Renal pelvis (tissue), 12 donors: Measurements from ENCODE around the gene SDHA. TPM values are rescaled to one million over a fixed set of nuclear protein-coding genes. Genes with fewer than 3 reads are reported as not detected.

ENCODE experiments used
- DNase-seq: peaks from one replicate; pipeline ENCODE4 v3.0.0-alpha.2; 2013
- long read RNA-seq, 16 experiments: transcript quantifications; one replicate each; lab custom pipeline, GENCODE V29; 2026
- polyA plus RNA-seq, 3 donors: library from polyadenylated mRNA; unstranded; fragments of 120-200 nt; gene quantifications; one replicate each; pipeline ENCODE4 v1.2.1, GENCODE V29; 2013; ENCODE audit not compliant: insufficient read length in 3 of 3

SDHA gene
- 100 to 1,000 TPM; 146 to 161 (median 150) TPM for polyA plus RNA-seq
- long read RNA-seq, donor 1, transcript SDHA-201 (15 exons, 2,390 nt): major isoform, 21 of 53 reads
- long read RNA-seq, donor 1, partial matches to known transcripts: 25 of 53 reads
- long read RNA-seq, donor 1, other reads (novel, unspliced or antisense): 0 of 53 reads
- long read RNA-seq, donor 2, transcript SDHA-201 (15 exons, 2,390 nt): major isoform, 34 of 85 reads
- long read RNA-seq, donor 2, partial matches to known transcripts: 44 of 85 reads
- long read RNA-seq, donor 2, other reads (novel, unspliced or antisense): 0 of 85 reads
- long read RNA-seq, donor 3, transcript SDHA-201 (15 exons, 2,390 nt): major isoform, 26 of 76 reads
- long read RNA-seq, donor 3, partial matches to known transcripts: 41 of 76 reads
- long read RNA-seq, donor 3, other reads (novel, unspliced or antisense): 5 of 76 reads
- long read RNA-seq, donor 4, transcript SDHA-201 (15 exons, 2,390 nt): major isoform, 42 of 102 reads
- long read RNA-seq, donor 4, partial matches to known transcripts: 57 of 102 reads
- long read RNA-seq, donor 4, other reads (novel, unspliced or antisense): 0 of 102 reads
- long read RNA-seq, donor 5, transcript SDHA-201 (15 exons, 2,390 nt): major isoform, 13 of 44 reads
- long read RNA-seq, donor 5, partial matches to known transcripts: 27 of 44 reads
- long read RNA-seq, donor 5, other reads (novel, unspliced or antisense): 0 of 44 reads
- long read RNA-seq, donor 6, transcript SDHA-201 (15 exons, 2,390 nt): major isoform, 31 of 96 reads
- long read RNA-seq, donor 6, partial matches to known transcripts: 57 of 96 reads
- long read RNA-seq, donor 6, other reads (novel, unspliced or antisense): 0 of 96 reads
- long read RNA-seq, donor 7, transcript SDHA-201 (15 exons, 2,390 nt): major isoform, 36 of 80 reads
- long read RNA-seq, donor 7, partial matches to known transcripts: 38 of 80 reads
- long read RNA-seq, donor 7, other reads (novel, unspliced or antisense): 0 of 80 reads
- long read RNA-seq, donor 8, transcript SDHA-201 (15 exons, 2,390 nt): major isoform, 6 of 27 reads
- long read RNA-seq, donor 8, partial matches to known transcripts: 21 of 27 reads
- long read RNA-seq, donor 8, other reads (novel, unspliced or antisense): 0 of 27 reads
- long read RNA-seq, donor 9, transcript SDHA-214 (6 exons, 3,001 nt): minor isoform, 6 of 131 reads
- long read RNA-seq, donor 9, transcript SDHA-201 (15 exons, 2,390 nt): major isoform, 41 of 131 reads
- long read RNA-seq, donor 9, partial matches to known transcripts: 82 of 131 reads
- long read RNA-seq, donor 9, other reads (novel, unspliced or antisense): 0 of 131 reads
- long read RNA-seq, donor 10, transcript SDHA-201 (15 exons, 2,390 nt): major isoform, 18 of 73 reads
- long read RNA-seq, donor 10, transcript SDHA-214 (6 exons, 3,001 nt): minor isoform, 9 of 73 reads
- long read RNA-seq, donor 10, partial matches to known transcripts: 45 of 73 reads
- long read RNA-seq, donor 10, other reads (novel, unspliced or antisense): 0 of 73 reads
- long read RNA-seq, donor 11, transcript SDHA-201 (15 exons, 2,390 nt): major isoform, 16 of 56 reads
- long read RNA-seq, donor 11, partial matches to known transcripts: 34 of 56 reads
- long read RNA-seq, donor 11, other reads (novel, unspliced or antisense): 0 of 56 reads
- long read RNA-seq, donor 12, transcript SDHA-214 (6 exons, 3,001 nt): minor isoform, 5 of 104 reads
- long read RNA-seq, donor 12, transcript SDHA-201 (15 exons, 2,390 nt): major isoform, 43 of 104 reads
- long read RNA-seq, donor 12, partial matches to known transcripts: 53 of 104 reads
- long read RNA-seq, donor 12, other reads (novel, unspliced or antisense): 0 of 104 reads
- long read RNA-seq, donor 13, transcript SDHA-201 (15 exons, 2,390 nt): major isoform, 9 of 27 reads
- long read RNA-seq, donor 13, partial matches to known transcripts: 16 of 27 reads
- long read RNA-seq, donor 13, other reads (novel, unspliced or antisense): 0 of 27 reads
- long read RNA-seq, donor 14, transcript SDHA-201 (15 exons, 2,390 nt): major isoform, 38 of 103 reads
- long read RNA-seq, donor 14, transcript SDHA-214 (6 exons, 3,001 nt): minor isoform, 5 of 103 reads
- long read RNA-seq, donor 14, partial matches to known transcripts: 58 of 103 reads
- long read RNA-seq, donor 14, other reads (novel, unspliced or antisense): 0 of 103 reads
- long read RNA-seq, donor 15, transcript SDHA-201 (15 exons, 2,390 nt): major isoform, 54 of 114 reads
- long read RNA-seq, donor 15, partial matches to known transcripts: 50 of 114 reads
- long read RNA-seq, donor 15, other reads (novel, unspliced or antisense): 6 of 114 reads
- long read RNA-seq, donor 16, transcript SDHA-214 (6 exons, 3,001 nt): minor isoform, 8 of 119 reads
- long read RNA-seq, donor 16, transcript SDHA-201 (15 exons, 2,390 nt): major isoform, 44 of 119 reads
- long read RNA-seq, donor 16, partial matches to known transcripts: 65 of 119 reads
- long read RNA-seq, donor 16, other reads (novel, unspliced or antisense): 0 of 119 reads

DNA sequence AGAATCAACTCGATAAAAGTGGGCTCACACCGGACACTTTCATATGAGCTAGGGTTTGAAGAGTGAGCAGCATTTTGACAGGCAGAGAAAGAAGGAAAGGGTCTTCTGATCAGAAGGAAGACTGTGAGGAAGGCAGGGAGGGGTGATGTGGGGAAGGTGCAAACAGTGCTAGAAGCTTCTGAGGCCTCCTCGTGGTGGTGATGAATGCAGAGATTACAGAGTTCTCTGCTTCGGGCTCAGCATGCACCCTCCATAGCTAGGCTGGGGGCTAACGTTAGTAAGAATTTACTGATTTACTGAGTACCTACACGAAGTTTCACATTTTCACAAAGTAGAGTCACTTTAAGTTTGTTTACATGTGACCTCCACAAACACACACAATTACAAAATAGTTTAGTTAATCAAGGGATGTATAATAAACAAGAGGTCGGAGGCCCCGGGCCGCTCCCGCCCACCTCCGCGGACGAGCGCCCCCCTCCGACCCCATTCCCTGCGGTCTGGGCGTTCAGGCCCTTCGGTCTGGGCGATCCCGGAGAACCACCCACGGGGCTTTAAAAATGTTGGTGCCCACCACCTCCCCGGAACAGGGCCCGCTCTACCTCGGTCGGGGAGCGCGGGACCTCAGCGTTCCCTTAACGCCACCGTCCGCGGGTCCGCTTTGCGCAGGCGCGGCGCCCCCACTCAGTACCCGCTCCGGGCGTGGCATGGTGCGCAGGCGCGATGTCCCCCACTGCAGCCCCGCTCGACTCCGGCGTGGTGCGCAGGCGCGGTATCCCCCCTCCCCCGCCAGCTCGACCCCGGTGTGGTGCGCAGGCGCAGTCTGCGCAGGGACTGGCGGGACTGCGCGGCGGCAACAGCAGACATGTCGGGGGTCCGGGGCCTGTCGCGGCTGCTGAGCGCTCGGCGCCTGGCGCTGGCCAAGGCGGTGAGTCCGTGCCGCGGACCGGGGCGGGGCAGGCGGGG is at the start of gene SDHA, which contains the start of gene CCDC127:
Gene SDHA (plus strand): TSS at position 827 of the 963 bp plus-strand sequence. CDS start 36 bp downstream, at position 863.
Gene CCDC127 (minus strand): TSS at position 660 of the 963 bp plus-strand sequence. CDS start 1,304 bp downstream, outside the sequence.
- peak; percentile 93 for DNase-seq

DNA sequence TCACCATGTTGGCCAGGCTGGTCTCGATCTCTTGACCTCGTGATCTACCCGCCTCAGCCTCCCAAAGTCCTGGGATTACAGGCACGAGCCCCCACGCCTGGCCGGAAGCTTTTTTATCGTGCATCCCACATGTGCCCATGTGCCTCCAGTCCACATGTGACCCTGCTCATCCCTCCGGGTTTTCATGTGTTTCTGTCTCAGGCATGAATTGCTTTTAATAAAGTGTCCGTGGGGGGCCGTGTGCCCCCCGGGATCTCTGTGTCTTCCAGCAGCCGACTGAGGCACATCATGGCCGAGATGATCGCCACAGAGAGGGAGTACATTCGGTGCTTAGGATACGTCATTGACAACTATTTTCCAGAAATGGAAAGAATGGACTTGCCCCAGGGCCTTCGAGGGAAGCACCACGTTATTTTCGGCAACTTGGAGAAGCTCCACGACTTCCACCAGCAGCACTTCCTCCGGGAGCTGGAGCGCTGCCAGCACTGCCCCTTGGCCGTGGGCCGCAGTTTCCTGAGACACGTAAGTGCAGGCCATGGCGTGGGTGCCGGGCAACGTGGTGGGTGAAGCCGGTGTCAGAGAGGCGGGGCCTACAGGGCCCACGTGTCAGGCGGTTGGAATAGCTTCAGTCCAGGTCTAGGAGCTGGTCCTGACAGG is 48.9 kb upstream of the SDHA start:
- DNase-seq: no peak

GRCh38 chr5:169728-170094 is 48.4 kb upstream of the SDHA start:
- DNase-seq: no peak

DNA sequence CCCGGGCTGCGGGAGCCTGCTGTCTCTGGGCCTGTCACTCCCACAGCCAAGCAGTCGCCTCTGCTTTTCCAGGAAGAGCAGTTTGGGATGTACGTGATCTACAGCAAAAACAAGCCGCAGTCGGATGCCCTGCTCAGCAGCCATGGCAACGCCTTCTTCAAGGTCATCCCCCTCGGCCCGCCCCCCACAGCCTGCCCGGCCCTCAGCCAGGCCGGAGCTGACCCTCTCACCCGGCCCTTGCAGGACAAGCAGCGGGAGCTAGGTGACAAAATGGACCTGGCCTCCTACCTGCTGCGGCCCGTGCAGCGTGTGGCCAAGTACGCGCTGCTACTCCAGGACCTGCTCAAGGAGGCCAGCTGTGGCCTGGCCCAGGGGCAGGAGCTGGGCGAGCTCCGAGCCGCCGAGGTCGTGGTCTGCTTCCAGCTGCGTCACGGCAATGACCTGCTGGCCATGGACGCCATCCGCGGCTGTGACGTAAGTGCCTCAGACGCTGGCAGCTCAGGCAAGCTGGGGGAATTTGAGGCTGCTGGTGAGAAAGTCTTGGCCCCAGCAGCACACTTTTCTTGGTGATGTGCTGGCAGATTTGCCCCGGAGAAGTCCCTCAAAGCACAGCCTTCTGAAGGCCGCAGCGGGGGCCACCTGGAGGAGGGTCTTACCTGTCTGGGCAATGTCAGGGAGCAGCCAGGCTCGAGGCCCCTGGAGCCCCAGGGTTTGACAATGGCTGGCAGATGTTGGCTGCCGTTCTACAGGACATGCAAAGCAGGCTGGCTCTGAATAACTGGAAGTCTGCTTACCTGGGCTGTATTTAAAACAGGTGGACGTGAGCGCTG is 46.9 kb upstream of the SDHA start:
- DNase-seq: no peak

DNA sequence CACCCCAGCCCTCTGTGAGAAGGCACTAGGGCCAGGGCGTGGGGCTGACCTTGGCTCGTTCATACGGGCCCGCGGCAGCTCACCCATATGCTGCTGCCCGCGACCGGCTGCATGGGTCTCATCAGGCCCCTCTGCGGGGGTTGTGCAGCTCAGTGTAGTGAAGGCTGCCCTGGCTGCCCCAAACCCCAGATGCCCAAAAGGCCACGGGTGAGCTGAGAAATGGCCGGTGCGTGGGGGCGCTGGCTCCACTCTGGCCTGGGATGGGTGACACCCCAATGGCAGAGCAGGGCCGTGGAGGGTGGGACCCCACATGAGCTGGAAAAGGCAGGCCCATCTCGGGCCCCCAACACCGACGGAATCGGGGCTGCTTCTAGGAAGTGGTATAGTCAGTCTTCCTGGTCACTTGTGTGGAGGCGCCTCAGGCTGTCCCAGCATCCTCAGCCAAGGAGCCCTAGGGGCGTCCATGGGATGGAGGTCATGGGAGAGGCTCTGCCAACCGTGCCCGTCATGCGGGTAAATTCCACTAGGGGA is 46.3 kb upstream of the SDHA start:
- DNase-seq: no peak

- no peak for DNase-seq
Measured at GRCh38 chr5:172421-172820, 45.7 kb upstream of the SDHA start.

DNA sequence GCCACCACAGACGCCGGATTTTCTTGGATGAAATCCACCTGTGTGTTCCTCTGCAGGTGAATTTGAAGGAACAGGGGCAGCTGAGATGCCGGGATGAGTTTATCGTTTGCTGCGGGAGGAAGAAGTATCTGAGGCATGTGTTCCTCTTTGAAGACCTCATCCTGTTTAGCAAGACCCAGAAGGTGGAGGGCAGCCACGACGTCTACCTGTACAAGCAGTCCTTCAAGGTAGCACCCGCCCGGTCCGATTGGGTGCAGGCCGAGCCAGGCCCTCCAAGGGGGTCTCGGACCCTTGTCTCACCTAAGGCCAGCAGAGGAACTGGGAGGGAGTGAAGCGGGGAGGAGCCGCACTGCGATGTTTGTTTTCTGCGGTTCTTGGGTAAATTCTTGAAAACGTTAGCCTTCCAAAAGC is 45.3 kb upstream of the SDHA start:
- DNase-seq: no peak

- DNase-seq: no peak
Measured at GRCh38 chr5:173392-174290, 44.5 kb upstream of the SDHA start.

DNA sequence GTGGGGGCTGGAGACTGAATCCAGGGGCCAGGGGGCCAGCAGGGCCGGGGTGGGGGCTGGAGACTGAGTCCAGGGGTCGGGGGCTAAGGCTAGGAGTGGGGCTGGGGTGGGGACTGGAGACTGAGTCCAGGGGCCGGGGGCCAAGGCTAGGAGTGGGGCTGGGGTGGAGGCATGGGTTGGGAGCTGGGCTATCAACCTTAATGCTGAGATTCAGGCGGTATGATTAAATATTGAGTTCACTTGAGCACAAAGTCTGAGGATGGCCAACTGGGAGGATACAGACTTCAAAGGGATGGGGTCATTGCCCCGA is 43.9 kb upstream of the SDHA start:
- DNase-seq: no peak

DNA sequence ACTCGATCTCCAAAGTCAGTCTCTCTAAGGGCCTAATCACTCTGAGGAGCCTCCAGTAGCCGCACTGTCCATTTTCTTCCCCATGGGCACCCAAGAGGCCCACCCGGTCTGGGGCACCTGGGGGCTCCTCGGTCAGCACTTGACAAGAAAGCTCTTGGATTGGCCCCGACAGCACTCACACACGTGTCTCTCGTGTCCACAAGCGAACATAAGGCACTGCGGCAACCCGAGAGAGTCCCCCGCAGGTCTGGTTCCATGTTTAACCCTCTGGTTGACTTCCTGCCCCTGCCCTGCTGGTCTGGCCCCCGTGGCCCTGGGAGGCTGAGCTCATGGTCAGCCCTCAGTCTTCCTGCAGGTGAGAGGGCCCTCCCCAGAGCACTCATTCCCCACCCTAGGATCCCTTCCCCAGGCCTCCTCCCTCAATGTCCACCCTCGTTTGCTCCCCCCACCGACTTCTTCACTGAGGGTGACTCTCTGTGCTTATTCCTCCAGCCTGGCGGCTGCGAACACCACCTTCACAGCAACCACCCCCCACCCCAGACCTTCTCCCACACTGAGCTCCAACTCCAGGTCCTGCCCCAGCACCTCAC is 43.1 kb upstream of the SDHA start:
- no peak for DNase-seq

DNA sequence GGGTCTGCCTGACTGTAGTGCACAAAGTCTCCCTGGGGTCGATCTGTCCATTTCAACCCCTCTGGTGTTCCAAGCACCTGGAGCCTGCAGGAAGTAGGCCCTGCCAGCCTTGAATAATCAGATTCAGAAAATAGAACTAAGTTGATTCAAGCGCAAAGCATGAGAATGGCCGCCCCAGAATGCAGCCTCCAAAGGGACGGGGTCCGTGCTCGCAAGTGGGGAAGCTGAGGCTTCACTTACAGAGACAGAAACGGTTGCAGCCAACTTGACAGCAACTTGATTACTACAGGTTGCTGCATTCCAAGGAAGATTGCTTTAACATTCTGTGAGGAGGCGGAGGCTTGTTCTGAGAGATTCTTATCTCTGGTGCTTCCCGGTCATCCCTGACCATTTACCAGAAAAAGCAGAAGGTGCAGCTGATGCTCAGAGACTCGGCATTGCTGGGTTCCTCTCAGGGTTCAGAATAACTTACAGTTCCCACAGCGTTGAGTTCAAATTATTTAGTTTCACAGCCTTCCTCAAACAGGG is 41.8 kb upstream of the SDHA start:
- DNase-seq: no peak

GRCh38 chr5:178110-178509 is 40.0 kb upstream of the SDHA start:
- DNase-seq: no peak

GRCh38 chr5:179401-179800 is 38.7 kb upstream of the SDHA start:
- no peak for DNase-seq

DNA sequence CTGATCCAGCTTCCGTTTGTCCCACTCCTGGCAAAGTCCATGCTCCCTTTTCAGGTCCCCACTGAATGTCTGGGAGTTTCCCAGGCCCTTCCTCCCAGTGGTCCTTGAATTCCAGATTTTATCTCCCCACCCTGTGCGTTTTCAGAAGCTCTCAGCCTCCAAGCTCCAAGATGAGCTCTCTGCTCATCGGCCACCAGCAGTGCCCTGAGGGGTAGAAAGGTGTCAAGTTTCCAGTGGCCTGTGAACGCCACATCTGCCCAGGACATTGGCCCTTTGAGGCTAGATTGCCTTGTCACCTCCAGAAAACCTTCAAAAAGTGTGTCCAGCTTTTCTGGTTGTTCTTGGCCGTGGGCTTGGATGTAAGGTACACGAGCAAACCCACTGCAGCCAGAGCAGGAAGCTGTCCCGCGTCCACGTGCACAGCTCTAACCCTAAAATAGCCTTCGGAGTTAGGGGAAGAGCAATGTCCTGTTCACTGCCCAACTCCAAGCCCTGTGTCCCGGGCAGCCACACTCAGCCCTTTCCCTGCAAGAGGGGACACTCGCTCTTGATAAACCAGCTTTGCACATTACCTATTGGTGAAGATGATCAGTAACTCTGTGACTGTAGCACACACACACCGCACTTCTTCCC is 37.7 kb upstream of the SDHA start:
- DNase-seq: no peak
